Astrocyte of the hippocampus (primary cell): ENCODE measurements around the gene PUS1.
"Not testable (repeated sequence)": the region's sequence is repeated elsewhere in the genome, so short reads cannot be mapped to it uniquely, and the experiment has no call there.

ENCODE experiments used
- DNase-seq: peaks from one replicate; pipeline ENCODE4 v3.0.0; 2011; ENCODE audit warnings: low read depth, low spot score

Gene PUS1

DNA sequence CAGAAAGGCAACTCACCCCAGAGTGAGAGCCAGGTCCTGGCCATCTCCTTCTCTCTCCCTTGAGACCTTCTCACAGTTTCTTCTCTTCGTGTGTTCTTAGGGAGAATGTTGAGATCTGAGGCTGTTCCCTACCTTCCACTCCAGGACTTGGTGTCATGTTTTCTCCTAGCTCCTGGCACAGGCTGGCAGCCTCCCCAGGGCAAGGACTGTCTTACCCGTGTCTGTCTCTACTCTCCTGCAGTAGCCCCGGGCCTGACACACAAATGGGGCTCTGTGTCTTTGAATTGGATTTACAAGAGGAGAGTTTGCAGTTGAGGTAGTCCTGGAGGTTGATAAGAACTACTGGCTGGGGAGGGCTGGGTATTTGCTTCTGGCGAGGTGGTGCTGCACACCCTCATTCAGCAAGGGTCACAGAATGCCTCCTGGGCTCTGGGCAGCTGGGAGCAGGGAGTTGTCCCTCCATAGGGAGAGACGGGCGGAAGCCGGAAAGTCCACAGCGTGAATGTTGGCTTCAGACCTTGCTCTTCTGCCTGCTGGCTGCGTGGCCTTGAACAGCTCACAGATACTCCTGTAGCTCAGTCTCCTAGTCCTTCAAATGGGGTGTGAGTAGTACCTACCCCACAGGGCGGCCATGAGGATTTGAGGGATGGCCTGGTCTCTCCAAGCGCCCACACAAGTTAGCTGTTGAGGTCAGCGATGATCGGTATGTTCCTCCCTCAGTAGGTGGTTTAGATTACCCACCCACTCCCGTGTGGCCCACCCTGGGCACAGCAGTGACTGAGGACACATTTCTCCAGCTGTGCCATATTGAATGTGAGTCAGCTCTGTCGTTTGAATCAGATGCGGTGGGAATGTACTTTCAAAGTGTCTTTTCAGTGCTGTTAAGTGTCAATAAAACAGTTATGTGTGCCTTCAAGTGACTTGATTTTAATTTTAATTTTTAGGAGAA is 30.8 kb downstream of the PUS1 start:
- DNase-seq: no peak

DNA sequence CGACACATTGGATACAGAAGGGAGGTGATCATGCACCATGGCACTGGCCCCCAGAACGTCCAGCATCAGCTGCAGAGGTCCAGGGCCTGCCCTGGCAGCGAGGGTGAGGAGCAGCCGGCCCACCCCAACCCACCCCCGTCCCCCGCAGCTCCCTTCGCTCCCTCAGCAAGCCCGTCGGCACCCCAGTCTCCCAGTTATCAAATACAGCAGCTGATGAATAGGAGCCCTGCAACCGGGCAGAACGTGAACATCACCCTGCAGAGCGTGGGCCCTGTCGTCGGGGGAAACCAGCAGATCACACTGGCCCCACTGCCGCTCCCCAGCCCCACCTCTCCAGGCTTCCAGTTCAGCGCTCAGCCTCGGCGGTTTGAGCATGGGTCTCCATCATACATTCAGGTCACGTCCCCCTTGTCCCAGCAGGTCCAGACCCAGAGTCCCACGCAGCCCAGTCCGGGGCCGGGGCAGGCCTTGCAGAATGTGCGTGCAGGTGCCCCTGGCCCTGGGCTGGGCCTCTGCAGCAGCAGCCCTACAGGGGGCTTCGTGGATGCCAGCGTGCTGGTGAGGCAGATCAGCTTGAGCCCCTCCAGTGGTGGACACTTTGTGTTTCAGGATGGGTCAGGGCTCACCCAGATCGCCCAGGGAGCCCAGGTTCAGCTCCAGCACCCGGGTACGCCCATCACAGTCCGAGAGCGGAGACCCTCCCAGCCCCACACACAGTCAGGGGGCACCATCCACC is 31.7 kb downstream of the PUS1 start:
- not testable (repeated sequence) for DNase-seq

DNA sequence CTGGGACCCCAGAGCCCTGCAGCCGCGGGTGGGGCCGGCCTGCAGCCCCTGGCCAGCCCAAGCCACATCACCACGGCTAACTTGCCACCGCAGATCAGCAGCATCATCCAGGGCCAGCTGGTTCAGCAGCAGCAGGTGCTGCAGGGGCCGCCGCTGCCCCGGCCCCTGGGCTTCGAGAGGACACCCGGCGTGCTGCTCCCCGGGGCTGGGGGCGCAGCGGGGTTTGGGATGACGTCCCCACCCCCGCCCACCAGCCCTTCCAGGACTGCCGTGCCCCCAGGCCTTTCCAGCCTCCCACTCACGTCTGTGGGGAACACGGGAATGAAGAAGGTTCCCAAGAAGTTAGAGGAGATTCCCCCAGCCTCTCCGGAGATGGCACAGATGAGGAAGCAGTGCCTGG is 32.3 kb downstream of the PUS1 start:
- not testable (repeated sequence) for DNase-seq

DNA sequence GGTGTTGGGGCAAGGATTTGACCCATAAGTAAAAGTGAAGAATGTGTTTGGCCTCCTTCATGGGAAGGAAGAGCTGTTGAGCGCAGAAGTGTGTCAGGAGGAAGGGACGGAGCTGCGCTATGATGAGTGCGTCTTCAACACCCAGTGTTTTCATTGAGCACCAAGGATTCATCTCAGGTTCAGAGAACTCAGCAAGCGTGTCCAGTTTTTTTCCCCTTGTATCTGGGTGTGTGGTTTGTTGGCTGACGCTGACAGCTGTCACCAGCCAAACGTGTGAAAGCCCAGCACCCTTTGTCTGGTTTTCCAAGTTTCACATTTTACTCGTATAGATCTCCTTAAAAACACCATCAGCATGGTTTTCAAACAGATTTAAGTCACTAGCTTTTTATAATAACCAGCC is 33.0 kb downstream of the PUS1 start:
- DNase-seq: no peak

DNA sequence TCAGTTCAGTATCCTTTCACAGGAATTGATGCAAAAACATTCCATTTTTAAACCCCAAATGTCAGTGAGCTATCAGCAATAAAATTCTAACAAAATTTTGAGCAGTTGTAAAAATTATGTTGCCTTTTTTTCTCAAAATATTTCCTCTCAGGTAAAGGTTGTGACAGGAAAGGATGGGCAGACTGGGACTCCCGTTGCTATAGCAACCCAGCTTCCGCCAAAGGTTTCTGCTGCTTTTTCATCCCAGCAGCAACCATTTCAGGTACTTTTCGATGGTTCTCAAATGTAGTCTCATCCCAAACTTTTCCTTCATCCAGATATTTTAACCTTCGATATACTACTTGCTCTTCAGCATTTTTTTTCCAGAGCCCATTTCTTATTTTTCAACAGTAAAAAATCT is 34.3 kb downstream of the PUS1 start:
- DNase-seq: no peak

DNA sequence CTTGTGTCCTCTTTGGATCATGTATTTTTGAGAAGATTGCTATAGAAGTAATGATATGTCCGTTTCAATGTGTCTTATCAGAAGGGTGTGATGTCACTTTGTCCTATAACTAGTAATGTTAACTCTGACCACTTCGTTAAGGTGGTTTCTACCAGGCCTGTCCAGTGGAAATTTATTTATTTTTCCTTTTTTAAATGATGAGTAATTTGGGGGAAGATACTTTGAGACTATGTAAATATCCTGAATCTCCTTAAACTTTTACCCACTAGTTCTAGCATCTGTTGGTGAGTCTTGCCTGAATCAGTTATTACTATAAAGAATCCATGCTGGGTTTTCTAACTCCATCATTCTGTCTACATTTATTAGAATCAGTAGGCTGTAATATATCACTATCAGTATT is 36.0 kb downstream of the PUS1 start:
- no peak for DNase-seq

DNA sequence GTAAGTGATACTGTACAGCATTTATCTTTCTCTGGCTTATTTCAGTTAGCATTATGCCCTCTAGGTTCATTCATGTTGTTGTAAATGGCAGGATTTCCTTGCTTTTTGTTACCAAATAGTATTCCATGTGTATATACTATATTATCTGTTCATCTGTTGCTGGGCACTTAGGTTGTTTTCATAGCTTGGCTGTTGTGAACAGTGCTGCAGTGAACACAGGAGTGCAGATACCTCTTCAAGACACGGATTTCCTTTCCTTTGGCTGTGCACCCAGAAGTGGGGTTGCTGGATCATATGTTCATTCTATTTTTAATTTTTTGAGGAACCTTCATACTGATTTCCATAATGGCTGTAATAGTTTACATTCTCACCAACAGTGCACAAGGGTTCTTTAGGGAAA is 42.1 kb downstream of the PUS1 start:
- DNase-seq: no peak

DNA sequence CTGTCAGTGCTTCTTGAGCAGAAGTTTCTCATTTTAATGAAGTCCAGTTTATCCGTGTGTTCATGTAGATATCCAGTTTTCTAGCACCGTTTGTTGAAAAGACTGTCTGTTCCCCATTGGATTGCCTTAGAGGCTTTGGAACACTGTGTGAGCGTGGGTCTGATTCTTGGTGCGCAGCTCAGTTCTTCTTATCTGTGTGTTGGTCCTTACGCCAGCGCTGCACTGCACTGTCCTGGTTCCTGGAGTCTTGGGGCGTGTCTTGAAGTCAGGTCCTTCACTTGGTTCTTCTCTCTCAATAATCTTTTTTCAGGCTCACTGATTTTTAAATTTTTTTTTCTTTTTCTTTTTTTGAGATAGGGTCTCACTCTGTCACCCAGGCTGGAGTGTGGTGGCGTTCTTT is 46.2 kb downstream of the PUS1 start:
- no peak for DNase-seq

DNA sequence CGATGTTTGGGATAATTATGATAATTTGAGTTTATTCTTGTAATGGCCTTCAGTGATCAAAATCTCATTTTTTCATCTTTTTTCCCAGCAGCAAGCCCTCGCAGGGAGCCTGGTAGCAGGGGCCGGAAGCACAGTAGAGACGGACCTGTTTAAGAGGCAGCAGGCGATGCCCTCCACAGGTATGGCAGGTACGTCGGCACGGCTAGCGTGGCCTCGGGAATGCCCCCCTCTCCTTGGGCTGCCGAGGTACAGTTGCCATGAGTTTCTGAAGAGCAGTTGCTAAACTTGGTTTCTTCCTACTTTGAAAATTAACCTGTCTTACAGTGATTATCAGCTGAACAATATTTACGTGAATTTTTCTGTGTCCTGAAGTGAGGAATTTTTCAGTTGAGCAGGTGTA is 50.5 kb downstream of the PUS1 start:
- DNase-seq: no peak

DNA sequence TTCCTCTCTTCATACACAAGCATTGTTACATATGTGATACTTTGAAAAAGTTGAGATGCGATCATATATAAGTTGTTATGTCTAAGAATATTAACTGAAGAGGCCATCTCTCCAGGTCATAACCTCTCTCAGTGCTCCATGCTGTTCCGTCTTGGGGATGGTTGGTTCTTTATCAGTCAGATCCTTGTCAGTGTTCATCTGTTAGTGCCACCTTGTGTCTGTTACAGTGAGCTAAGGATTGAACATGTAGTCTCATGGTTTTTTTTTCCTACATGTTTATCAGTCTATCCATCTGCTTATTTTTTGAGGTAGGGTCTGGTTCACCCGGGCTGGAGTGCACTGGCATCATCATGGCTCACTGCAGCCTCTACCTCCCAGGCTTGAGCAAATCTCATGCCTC is 51.2 kb downstream of the PUS1 start:
- DNase-seq: no peak

DNA sequence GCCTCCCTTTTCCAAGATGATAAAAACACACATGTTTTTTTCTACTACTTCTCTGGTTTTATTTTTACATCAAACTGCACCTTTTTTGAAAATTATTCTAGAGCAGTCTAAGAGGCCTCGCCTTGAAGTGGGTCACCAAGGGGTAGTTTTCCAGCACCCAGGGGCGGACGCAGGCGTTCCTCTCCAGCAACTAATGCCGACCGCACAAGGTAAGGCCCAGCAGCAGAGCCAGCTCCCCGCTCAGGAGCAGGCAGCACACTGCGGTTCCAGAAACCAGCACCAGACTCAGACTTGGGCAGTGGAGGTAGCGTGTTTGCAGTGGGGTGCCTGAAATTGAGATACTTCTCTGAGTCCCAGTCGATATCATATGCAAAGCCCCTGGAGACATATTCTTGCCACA is 52.3 kb downstream of the PUS1 start:
- no peak for DNase-seq

DNA sequence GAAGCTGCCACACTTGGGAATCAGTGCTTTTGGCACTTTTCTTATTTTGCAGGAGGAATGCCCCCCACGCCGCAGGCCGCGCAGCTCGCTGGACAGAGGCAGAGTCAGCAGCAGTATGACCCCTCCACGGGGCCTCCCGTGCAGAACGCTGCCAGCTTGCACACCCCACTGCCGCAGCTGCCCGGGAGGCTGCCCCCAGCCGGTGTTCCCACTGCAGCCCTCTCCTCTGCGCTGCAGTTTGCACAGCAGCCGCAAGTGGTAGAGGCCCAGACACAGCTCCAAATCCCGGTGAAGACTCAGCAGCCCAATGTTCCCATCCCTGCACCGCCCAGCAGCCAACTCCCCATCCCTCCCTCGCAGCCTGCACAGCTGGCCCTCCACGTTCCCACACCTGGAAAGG is 53.0 kb downstream of the PUS1 start:
- no peak for DNase-seq

DNA sequence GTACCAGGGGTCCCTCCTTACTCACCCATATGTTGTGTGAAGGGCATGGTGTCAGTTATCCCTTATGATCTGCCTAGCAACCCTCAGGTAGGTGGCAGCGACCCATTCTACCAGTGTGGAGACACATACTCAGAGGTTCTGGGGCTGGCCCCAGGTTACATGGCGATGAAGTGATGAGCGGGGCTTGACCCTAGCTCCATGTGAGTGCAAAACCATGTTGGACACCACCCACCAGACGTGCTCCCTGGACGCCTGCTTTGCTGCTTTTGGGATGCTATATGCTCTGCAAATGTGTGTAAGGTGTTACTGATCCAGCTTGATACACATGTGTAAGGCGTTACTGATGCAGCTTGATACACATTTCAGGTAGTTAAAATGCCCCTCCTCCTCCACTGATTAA is 54.0 kb downstream of the PUS1 start:
- DNase-seq: no peak

DNA sequence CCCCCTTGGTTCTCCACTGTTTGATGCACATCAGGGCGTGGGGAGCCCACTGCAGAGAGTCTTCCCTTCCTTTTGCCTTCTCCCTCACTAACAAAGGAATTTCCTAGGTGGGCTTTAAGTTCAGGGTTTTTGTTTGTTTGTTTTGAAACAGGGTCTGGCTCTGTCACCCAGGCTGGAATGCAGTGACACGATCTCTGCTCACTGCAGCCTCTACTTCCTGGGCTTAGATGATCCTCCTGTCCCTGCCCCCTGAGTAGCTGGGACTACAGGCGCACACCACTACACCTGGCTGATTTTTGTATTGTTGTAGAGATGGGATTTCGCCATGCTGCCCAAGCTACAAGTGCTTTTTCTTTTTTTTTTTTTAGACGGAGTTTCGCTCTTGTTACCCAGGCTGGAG is 54.5 kb downstream of the PUS1 start:
- no peak for DNase-seq

DNA sequence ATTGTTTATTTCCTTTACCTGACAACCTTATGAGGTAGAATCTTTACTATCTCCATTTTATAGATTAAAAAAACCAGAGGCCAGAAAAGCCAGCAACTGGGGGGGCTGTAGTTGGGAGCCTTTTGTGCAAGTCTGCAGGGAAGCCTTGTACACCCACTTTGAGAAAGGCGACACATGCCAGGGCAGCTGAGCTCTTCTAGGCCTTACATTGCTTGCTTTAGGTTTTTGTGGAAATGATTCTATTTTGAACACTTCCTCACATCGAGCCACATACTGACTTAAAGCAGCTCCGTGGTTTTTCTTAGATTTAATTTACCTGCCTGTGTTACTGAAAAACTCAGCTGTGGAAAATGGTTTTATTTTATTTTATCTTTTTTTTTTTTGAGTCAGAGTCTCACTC is 55.3 kb downstream of the PUS1 start:
- DNase-seq: no peak

DNA sequence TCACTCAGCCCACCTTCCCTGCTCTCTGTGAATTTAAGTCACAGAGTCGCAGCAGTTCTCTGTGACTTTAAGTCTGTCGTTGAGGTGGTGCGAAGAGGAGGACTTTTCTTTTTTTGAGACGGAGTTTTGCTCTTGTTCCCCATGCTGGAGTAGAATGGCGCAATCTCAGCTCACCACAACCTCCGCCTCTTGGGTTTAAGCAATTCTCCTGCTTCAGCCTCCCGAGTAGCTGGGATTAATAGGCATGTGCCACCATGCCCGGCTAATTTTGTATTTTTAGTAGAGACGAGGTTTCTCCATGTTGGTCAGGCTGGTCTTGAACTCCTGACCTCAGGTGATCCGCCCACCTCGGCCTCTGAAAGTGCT is 56.4 kb downstream of the PUS1 start:
- not testable (repeated sequence) for DNase-seq

DNA sequence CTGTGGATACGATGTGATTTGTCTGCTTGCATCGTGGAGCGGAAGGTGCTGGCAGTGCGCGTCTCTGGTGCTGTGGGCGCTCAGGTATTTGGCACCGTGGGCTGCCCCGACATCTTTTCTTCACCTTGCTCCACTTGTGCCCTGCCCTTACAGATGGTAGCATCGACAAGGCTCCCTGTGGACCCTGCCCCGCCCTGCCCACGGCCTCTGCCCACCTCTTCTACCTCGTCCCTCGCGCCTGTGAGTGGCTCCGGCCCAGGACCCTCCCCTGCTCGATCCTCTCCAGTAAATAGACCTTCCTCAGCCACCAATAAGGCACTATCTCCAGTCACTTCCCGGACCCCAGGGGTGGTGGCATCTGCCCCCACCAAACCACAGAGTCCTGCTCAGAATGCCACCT is 57.3 kb downstream of the PUS1 start:
- DNase-seq: no peak

DNA sequence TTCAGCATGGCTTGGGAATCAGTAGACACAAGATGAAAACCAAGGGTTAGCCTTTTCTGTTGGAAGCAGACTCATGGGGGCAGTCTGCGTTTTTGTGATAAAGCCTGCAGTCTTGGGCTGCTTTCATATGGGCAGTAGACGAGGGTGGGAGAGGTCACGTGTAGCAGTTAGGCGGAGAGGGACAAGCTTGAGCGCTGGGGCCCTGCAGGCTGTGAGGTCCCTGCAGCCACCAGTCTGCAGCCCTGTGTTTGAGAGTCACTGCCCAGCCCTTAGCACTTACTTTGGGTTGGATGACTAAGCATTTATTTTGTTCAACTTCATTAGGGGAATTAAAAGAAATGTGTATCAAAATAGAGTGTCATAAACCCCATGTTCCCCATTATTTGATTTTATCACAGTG is 57.8 kb downstream of the PUS1 start:
- DNase-seq: no peak

DNA sequence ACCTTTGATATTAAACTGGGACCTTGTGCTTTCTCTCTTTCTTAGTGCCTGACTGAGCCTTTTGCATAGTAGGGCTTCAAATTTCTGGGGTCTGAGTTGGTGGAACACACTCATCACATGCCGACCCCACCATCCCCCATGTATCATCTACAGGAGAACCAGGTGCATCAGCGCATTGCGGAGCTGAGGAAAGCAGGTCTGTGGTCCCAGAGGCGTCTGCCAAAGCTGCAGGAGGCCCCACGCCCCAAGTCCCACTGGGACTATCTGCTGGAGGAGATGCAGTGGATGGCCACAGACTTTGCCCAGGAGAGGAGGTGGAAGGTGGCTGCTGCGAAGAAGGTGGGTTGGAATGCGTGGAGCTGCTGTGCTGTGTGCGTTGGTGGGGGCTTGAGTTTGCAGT is 58.5 kb downstream of the PUS1 start:
- no peak for DNase-seq

DNA sequence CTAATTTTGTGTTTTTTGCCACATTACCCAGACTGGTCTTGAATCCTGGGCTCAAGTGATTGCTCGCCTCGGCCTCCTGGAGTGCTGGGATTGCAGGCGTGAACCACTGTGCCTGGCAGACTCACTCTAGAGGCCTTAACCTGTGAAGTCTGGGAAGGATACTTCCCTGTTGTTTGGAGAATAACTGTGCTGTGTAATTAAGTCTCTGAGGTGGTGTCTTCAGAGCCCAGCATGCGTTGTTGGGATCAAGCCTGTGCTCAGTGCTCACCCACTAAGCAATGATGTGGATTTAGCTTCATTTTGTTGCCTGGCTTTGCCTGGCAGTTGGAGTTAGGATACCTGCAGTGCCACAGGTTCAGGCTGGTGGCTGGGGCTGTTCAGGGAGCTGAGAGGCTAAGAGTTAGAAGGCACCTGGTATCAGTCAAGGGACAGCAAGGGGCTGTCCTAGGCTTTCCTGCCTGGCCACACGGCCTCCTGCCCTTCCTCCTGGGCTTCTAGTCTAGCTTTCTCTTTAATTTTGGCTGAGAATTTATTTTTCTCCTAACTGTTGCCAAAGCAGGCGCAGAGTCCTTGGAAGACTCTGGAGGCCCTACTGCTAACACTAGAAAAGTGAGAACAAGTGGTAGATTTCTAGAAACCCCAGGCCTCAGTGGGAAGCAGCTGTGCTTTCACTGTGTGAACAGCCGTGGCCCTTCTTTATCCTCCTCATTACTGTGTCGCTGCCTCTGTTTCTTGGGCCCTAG is 59.1 kb downstream of the PUS1 start:
- DNase-seq: no peak

DNA sequence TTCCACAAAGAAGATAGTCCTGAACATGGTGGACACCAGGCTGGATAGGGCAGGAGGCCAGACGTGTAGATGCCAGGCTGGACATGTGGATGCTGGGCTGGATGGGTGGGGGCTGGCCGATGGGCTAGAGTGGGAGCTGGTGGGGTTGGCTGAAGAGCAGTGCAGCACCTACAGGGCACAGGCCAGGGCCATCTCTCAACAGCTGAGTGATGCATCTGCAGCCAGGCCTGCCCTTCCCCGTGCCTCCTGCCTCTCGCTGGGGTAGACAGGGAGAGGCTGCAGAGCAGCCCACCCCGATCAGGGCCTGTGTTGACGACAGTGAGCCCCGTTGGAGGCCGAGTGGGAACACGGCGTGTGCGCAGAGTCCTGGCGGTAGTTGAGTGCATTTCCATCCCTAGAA is 59.9 kb downstream of the PUS1 start:
- no peak for DNase-seq
